ENCODE results near the gene GNB1. TPM values are rescaled to one million over a fixed set of nuclear protein-coding genes. Genes with fewer than 3 reads are reported as not detected.
A peak's percentile ranks its signal among the peaks of the same experiment; 100 is the strongest.

The GNB1 gene
- total and polyA plus RNA-seq, 9 of the 15 experiments (the other 6 are each of a cell fraction or from before 2014, with no cell fraction given): 34.3 to 388 (median 114) TPM

GRCh38 chr1:1917995-1918900 lies 27.4 kb upstream of the GNB1 start (continued):
- no peak for TF ChIP-seq MNT (conservative IDR thresholded peaks at IDR 0.05)
- TF ChIP-seq ZNF408 (CRISPR knock-in tag; IDR thresholded peaks at IDR 0.05; ENCODE audit: low read depth): no peak
- TF ChIP-seq HDAC6 (IDR thresholded peaks at IDR 0.05; ENCODE audit: low read depth, low read length): no peak
- TF ChIP-seq HBP1 (CRISPR knock-in tag; IDR thresholded peaks at IDR 0.05): no peak
- TF ChIP-seq TFAM (CRISPR knock-in tag; conservative IDR thresholded peaks at IDR 0.05): no peak
- no peak for TF ChIP-seq TRIM24 (IDR thresholded peaks at IDR 0.05)
- no peak for TF ChIP-seq FOXA3 (CRISPR knock-in tag; conservative IDR thresholded peaks at IDR 0.05 in 1 of 2, IDR thresholded peaks at IDR 0.05 in 1 of 2)
- TF ChIP-seq ZBTB49 (CRISPR knock-in tag; IDR thresholded peaks at IDR 0.05; ENCODE audit: borderline replicate concordance): no peak
- no peak for TF ChIP-seq SETDB1 (IDR thresholded peaks at IDR 0.05; ENCODE audit: low read length)
- TF ChIP-seq ZNF143 (CRISPR knock-in tag; IDR thresholded peaks at IDR 0.05): 0 out of 2 replicates have a peak, but pooled peaks have one; percentile 9
- TF ChIP-seq POLR2H (tag; IDR thresholded peaks at IDR 0.05; ENCODE audit: low read depth): no peak
- no peak for TF ChIP-seq ATF3 (IDR thresholded peaks at IDR 0.05)
- TF ChIP-seq ATF3 (CRISPR knock-in tag; conservative IDR thresholded peaks at IDR 0.05): no peak
- no peak for TF ChIP-seq TSHZ1 (CRISPR knock-in tag; IDR thresholded peaks at IDR 0.05)
